ENCODE measurements around the gene ZFR. TPM values are rescaled to one million over a fixed set of nuclear protein-coding genes. Genes with fewer than 3 reads are reported as not detected.
A peak's percentile ranks its signal among the peaks of the same experiment; 100 is the strongest.

ZFR gene
- total RNA-seq, 1 donor from 2014 or later, result 89.8 TPM

DNA sequence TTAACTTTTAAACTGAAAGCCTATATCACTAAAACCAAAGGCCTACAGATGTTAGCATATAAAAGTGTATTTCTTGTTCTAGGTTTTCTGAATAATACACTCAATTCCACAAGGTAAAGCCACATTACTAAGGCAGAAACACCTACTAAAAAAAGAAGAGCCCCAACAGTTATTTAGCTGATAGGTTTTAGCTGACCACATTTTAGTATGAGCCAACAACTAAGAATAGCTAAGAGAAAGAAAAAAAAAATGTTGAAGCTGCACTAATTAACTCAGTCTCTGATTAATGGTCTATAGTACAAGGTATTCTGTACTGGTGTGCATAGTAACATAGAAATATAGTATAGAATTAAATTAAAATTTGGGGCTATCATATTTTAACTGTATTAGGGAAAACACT, 23.5 kb downstream of the ZFR start:
- Mint-ChIP-seq H3K27me3 (ENCODE audit: low read depth) (no peaks in the 10 kb centered on the region), H3K36me3 (ENCODE audit: low read depth) (peaks cover 23% of the 10 kb centered on the region), H3K4me3 (no peak overlapping the region), H3K27ac (ENCODE audit: unreplicated experiment) (no peak overlapping the region), H3K9me3 (no peaks in the 10 kb centered on the region), H3K4me1 (peaks cover 3% of the 10 kb centered on the region)
- DNase-seq (ENCODE audit: low read depth, low spot score), result no peak
- TF ChIP-seq, protein P1, sequence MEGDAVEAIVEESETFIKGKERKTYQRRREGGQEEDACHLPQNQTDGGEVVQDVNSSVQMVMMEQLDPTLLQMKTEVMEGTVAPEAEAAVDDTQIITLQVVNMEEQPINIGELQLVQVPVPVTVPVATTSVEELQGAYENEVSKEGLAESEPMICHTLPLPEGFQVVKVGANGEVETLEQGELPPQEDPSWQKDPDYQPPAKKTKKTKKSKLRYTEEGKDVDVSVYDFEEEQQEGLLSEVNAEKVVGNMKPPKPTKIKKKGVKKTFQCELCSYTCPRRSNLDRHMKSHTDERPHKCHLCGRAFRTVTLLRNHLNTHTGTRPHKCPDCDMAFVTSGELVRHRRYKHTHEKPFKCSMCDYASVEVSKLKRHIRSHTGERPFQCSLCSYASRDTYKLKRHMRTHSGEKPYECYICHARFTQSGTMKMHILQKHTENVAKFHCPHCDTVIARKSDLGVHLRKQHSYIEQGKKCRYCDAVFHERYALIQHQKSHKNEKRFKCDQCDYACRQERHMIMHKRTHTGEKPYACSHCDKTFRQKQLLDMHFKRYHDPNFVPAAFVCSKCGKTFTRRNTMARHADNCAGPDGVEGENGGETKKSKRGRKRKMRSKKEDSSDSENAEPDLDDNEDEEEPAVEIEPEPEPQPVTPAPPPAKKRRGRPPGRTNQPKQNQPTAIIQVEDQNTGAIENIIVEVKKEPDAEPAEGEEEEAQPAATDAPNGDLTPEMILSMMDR (conservative IDR thresholded peaks at IDR 0.05), result no peak

- H3K4me1 Mint-ChIP-seq, result peaks cover 3% of the 10 kb centered on the region
- peak overlapping the region; percentile 75 for H3K27ac Mint-ChIP-seq (ENCODE audit: unreplicated experiment)
- no peak overlapping the region for H3K4me3 Mint-ChIP-seq
- no peaks in the 10 kb centered on the region for H3K9me3 Mint-ChIP-seq
- no peak for DNase-seq (ENCODE audit: low read depth, low spot score)
- no peaks in the 10 kb centered on the region for H3K27me3 Mint-ChIP-seq (ENCODE audit: low read depth)
- TF ChIP-seq, protein P1 (conservative IDR thresholded peaks at IDR 0.05), result no peak
- peaks cover 25% of the 10 kb centered on the region for H3K36me3 Mint-ChIP-seq (ENCODE audit: low read depth)
These were observed 24.0 kb downstream of the ZFR start for GRCh38 chr5:32420506-32420905.

GRCh38 chr5:32419791-32420190, 24.7 kb downstream of the ZFR start:
- Mint-ChIP-seq H3K4me1 (peaks cover 3% of the 10 kb centered on the region), H3K27me3 (ENCODE audit: low read depth) (no peaks in the 10 kb centered on the region), H3K27ac (ENCODE audit: unreplicated experiment) (no peak overlapping the region), H3K9me3 (no peaks in the 10 kb centered on the region), H3K4me3 (no peak overlapping the region), H3K36me3 (ENCODE audit: low read depth) (peaks cover 24% of the 10 kb centered on the region)
- TF ChIP-seq, protein P1 (conservative IDR thresholded peaks at IDR 0.05), result no peak
- DNase-seq (ENCODE audit: low read depth, low spot score), result no peak

- DNase-seq (ENCODE audit: low read depth, low spot score), result no peak
- no peak overlapping the region for H3K27ac Mint-ChIP-seq (ENCODE audit: unreplicated experiment)
- no peak overlapping the region for H3K4me3 Mint-ChIP-seq
- no peaks in the 10 kb centered on the region for H3K4me1 Mint-ChIP-seq
- no peaks in the 10 kb centered on the region for H3K27me3 Mint-ChIP-seq (ENCODE audit: low read depth)
- no peaks in the 10 kb centered on the region for H3K9me3 Mint-ChIP-seq
- TF ChIP-seq, protein P1 (conservative IDR thresholded peaks at IDR 0.05), result no peak
- peaks cover 29% of the 10 kb centered on the region for H3K36me3 Mint-ChIP-seq (ENCODE audit: low read depth)
These were observed 30.9 kb downstream of the ZFR start for GRCh38 chr5:32413466-32414263.

GRCh38 chr5:32410630-32411029, 33.9 kb downstream of the ZFR start:
- TF ChIP-seq, protein P1 (conservative IDR thresholded peaks at IDR 0.05), result no peak
- H3K27me3 Mint-ChIP-seq (ENCODE audit: low read depth), result no peaks in the 10 kb centered on the region
- no peak overlapping the region for H3K27ac Mint-ChIP-seq (ENCODE audit: unreplicated experiment)
- DNase-seq (ENCODE audit: low read depth, low spot score), result no peak
- no peaks in the 10 kb centered on the region for H3K9me3 Mint-ChIP-seq
- H3K36me3 Mint-ChIP-seq (ENCODE audit: low read depth), result peaks cover 19% of the 10 kb centered on the region
- H3K4me3 Mint-ChIP-seq, result no peak overlapping the region
- H3K4me1 Mint-ChIP-seq, result no peaks in the 10 kb centered on the region

Data from neural crest cell (in vitro differentiated cells).